Right ventricle myocardium inferior (tissue), 1 donor: ENCODE measurements around the gene CACNA1A. TPM values are rescaled to one million over a fixed set of nuclear protein-coding genes. Genes with fewer than 3 reads are reported as not detected.

Source experiments
- ATAC-seq: fragments of 200-7000 bp; cut with Tn5 transposase; one replicate; pipeline ENCODE4 v1.9.1; 2020; ENCODE audit warnings: mild to moderate bottlenecking, moderate library complexity
- DNase-seq: peaks from one replicate; pipeline ENCODE4 v3.0.0; 2021; ENCODE audit errors: missing footprints
- intact Hi-C: fragments of 100-400 bp; cut with DNase I; formaldehyde crosslinking; loops from one replicate; pipeline ENCODE4 v1.11.0; 2022
- total RNA-seq: library from RNA; stranded (reverse); fragmentation: NEBNext Ultra II Directional; extraction: Animal tissue kit (Norgen Biotek cat#: 25700); gene quantifications from one replicate; pipeline ENCODE4 v1.2.1, GENCODE V29; 2021
- donor health status: DM: no; HTN: yes; CAD: no; lungs with severe emphysema.

Gene CACNA1A
- total RNA-seq, 1 donor from 2014 or later = 0.41 TPM

DNA sequence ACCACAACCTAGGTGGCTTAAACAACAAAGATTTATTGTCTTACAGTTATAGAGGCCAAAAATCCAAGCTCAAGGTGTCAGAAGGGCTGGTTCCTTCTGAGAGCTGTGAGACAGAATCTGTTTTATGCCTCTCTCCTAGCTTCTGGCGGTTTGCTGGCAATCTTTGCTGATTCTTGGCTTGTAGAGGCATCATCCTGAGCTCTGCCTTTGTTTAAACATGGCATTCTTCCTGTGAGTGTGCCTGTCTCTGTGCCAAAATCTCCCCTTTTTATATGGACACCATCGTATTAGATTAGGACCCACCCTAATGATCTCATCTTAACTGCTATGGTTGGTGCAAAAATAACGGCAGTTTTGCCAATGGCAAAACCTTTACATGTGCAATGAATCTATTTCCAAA is 169.1 kb downstream of the CACNA1A start:
- intact Hi-C loops = no loop called here
- DNase-seq (no peak), ATAC-seq (no peak)

DNA sequence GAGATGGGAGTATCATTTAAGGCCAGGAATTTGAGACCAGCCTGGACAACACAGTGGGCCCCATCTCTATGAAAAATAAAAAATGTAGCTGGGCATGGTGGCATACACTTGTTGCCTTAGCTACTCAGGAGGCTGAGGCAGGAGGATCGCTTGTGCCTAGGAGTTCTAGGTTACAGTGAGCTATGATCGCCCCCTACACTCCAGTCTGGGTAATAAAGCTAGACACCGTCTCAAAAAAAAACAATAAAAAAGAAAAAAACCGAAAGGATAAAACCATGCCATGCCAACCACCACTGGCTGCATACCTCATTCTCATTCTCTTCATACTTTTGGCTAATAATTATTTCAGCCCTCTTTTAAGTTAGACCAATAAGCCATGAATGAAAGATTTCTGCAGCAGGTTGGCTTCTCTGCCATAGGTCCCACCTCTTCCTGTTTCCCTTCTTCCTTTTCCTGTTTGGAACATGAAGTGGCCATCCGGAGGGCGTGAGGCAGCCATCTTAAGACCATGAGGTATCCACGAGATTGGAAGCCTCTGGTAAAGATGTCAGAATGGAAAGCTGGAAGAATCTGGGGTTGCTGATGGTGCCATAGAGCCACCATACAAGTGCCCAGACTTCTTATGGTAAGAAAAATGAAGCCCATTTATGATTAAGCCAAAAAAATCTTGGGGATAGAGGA is 171.3 kb downstream of the CACNA1A start:
- ATAC-seq (no peak), DNase-seq (no peak)
- intact Hi-C loops = no loop called here

DNA sequence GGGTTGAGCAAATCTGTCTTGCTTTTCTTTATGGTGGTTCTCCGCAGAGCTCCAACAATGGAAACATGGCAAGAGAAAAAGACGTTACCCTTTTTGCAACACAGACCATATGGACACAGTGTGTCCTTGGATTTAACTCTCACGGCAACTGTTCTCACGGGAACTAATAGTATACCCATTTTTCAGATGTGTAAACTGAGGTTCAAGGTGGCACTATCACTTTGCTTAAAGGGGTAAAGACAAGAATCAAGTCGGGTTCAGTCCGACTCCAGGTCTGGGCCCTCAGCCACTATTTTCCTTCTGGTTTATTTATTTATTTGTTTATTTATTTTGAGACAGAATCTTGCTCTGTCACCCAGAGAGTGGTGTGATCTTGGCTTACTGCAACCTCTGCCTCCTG is 176.0 kb downstream of the CACNA1A start:
- DNase-seq (no peak), ATAC-seq (no peak)
- intact Hi-C loops = no loop called here

DNA sequence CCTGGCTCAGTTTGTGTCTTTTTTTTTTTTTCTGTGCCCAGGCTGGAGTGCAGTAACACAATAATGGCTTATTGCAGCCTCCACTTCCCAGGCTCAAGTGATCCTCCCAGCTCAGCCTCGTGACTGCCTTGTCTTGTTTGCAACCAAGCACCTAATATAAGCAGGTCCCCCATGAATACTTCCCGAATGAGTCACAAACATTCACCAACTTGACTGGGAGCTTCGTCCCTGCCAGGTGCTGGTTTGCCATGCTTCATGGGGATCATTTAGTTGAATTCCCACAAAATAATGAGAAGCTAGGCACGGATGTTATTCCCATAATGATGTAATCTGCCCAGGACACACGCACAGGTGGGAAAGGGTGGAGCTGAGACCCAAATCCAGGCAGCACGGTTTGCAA is 176.5 kb downstream of the CACNA1A start:
- no peak for ATAC-seq
- intact Hi-C loops = no loop called here

DNA sequence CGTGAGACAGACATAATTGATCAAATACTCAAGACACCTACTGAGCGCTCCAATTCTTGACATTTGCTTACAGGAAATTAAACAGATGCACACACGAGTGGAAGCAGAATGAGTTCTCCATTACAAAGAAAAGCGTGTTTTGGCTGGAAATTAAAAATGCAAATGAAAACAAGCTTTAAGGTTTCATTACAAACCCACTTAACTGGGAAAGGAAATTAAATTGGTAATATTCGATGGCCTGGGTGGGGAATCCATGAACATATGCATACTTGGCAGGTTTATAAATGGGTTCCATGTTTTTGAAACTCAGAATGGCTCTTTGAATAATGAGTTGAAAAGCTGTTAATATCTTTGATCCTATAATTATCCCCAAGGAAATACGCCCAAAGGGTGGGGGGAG is 178.0 kb downstream of the CACNA1A start:
- ATAC-seq (no peak), DNase-seq (no peak)
- intact Hi-C loops = no loop called here

More for the DNA sequence above, 176.5 kb downstream of the CACNA1A start:
- no peak for DNase-seq

DNA sequence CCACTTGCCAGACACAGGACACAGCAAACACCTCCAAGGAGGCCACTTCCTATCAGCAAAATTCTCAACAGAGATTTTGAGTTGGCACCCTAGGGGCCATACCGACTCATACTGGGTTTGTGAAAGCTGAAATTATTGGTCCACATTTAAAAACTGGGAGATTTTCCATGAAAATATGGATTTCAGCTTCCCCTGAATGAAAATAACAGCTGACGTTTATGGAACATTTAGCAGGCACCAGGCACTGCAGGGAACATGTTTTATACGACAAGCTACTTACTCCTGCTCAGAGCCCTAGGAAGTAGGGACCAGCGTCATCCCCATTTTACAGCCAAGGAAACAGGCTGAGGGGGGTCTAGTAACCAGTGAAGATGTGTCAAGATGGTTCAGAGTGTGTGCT is 186.8 kb downstream of the CACNA1A start:
- intact Hi-C loops = no loop called here
- no peak for ATAC-seq
- no peak for DNase-seq

DNA sequence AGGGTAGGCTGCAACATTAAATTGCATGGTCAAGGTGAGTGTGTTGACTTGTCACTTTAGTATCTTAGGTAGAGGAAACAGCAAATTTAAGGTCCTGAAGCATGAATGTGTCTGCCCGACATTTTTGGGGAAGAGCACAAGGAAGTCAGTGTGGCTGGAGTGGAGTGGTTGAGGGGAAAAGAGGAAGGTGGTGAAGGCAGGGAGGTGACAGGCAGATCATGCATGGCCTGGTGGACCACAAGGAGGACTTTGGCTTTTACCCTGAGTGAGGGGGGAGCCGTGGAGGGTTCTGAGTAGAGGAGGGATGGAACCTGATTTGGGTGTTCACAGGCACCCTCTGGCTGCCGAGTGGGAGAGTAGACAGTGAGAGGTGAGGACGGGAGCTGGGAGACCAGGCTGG is 188.1 kb downstream of the CACNA1A start:
- ATAC-seq = no peak
- intact Hi-C loops = no loop called here
- no peak for DNase-seq

DNA sequence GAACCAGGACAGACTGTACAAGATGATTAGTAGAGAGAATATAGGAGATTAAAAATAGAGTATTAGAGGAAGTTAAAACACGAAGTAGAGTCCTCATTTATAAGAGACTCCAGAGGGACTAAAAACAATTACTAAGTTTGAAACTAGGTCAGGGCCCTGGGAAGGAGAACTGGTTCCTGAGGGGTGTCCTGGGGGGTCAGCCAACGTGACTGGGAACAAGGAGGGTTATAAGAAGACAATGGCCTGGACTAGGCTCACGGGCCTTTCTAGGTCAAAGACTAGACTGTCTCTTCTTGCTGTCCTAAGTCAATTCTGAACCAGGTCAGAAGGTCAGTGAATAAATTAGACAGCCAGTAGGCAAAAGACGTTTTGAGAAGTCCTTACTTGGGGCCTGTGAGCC is 190.8 kb downstream of the CACNA1A start:
- intact Hi-C loops = no loop called here
- no peak for DNase-seq
- ATAC-seq = peak; percentile 16

DNA sequence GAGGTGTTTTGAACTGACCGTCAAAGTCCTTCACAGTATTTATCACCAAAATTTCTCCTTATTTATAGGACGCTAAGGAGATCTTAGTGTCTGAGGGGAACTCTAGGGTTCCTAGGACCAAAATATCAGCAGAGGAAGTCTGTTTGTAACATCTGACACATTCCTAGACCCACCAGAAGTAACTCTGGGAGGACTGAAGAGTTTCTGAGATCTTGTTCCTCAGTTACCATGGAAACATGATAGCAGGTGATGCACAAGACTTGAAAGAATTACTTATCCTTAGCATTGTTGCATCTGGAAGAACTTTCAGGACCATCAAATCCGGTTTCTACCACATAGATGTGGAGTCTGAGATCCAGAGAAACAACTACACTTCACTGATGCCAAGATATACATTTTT is 191.5 kb downstream of the CACNA1A start:
- no peak for ATAC-seq
- intact Hi-C loops = no loop called here

DNA sequence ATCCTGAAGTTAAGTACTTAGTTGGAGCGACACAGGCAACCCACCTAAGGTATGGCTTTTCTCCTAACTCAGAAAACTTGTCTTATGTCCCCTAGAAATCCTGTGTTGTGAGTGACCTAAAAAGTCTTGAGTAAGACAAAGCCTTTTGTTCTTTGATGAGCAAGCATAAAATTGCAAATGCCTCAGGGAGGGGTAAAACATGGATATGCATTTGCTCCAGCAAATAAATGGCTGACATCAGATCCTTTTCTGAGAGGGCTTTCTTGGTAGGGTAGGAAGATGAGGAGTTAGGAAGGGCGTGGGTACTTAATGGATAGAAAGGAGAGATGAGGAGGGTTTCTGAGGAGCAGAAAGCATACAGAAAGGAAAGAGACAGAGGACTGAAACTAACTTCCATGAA is 192.4 kb downstream of the CACNA1A start:
- DNase-seq = no peak
- no peak for ATAC-seq
- intact Hi-C loops = no loop called here

More for the DNA sequence above, 191.5 kb downstream of the CACNA1A start:
- no peak for DNase-seq

DNA sequence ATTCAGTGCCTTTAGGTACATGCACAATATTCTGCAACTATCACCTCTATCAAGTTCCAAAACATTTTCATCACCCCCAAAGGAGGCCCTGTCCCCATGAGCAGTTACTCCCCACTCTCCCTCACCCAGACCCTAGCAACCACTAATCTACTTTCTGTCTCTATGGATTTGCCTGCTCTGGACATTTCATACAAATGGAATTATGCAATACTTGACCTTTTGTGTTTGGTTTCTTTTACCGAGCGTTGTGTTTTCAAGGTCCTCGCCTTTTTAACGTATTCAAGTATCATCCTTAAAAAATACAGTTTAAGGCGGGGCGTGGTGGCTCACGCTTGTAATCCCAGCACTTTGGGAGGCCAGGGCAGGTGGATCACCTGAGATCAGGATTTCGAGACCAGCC is 196.4 kb downstream of the CACNA1A start:
- intact Hi-C loops = no loop called here
- DNase-seq = no peak

DNA sequence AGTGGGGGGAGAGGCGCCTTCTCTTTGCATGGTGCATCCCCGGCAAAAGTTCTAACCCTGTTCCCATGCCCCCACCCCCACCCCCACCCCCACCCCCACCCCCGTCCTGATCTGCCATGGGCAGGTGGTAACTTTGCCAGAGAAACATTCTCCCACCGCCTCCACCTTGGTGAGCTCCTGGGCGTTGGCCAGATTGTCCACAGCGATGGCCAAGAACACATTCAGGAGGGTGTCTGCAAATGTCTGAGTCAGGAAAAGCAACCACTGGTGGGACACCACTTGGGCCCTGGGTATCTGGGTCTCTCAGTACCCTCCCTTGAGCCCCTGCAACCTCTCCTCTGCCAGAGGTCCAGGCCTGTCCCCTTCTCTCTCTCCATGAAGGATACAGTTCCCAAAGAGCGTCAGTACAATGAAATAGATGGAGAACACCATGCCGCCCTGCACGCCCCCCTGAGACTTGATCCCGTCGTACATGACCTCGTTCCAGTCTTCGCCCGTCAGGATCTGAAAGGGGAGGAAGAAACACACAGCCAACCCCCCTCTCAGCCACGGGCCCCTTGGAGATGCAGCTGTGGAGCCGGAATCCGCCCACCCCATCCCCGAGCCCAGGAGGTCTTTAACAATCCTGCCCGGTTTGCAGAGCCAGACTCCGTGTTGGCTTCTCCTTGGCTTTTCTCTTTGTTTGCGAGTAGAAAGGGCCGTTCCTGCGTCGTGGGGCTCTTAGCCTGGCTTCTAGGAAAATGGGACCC is 202.7 kb downstream of the CACNA1A start:
- DNase-seq (no peak), ATAC-seq (no peak)
- intact Hi-C loops = no loop called here

More for the DNA sequence above, 196.4 kb downstream of the CACNA1A start:
- ATAC-seq = no peak

DNA sequence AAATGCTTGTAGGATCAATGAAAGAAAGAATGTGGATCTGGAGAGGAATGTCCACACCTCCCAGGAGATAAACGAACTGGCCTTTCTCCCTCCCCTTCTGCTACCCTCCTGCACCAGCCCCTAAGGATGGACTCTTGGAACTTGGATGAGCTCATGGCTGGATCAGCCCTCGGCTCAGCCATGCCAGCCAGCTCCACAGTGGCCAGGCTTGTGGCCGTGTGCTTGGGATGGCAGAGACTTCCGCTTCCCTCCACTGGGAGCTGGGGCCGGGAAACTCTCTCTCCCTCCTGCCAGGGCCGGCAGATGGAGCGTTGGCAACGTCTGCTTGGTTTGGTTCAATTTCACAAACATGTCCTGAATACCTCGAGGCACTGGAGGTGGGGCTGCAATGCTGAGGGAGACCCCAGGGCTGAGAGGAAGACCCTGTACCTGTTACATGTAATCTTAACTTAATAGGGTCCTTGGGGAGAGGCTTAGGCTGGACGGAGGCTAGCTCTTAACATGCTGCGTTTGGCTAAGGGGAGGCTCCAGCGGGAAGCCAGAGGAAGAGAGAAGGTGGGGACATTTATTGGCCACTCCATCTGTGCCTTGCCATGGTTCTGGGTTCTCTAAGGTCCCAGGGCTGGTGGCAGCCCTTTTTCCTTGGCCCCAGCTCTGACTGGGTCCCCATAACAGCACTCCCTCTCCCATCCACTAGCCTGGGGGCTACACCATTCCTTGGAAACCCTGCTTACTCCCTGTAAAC is 203.6 kb downstream of the CACNA1A start:
- ATAC-seq (no peak), DNase-seq (no peak)
- intact Hi-C loops = no loop called here

DNA sequence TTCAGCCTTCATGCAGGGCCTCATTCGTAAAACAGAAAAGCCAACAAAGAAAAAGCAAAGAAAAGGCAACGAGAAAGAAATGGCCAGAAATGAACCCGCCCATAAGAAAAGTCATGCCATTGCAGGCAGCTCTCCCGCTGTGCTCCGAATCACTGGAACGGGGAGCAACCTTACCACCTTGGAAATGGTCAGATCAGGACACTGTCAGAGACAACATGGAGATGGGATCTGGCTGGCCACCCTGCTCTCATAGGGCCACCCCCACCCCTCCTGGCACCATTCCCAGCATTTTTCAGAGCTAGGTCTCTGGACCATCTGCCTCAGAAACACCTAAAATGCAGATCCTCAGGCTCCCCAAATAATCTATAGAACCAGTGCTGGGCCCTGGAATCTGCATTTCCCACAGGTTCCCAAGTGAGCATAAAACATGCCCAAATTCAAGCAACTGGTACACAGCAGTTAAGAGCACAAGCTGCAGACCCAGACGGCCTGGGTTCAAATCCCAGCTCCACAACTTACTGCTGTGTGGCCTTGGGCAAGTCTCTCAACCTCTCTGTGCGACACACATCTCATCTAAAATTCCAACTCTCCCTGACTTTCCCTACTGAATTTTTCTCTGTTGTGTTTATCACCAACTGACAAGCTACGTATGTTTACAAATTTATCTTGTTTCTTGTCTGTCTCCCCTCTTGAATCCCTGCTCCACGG is 204.5 kb downstream of the CACNA1A start:
- DNase-seq (no peak), ATAC-seq (no peak)
- intact Hi-C loops = no loop called here

DNA sequence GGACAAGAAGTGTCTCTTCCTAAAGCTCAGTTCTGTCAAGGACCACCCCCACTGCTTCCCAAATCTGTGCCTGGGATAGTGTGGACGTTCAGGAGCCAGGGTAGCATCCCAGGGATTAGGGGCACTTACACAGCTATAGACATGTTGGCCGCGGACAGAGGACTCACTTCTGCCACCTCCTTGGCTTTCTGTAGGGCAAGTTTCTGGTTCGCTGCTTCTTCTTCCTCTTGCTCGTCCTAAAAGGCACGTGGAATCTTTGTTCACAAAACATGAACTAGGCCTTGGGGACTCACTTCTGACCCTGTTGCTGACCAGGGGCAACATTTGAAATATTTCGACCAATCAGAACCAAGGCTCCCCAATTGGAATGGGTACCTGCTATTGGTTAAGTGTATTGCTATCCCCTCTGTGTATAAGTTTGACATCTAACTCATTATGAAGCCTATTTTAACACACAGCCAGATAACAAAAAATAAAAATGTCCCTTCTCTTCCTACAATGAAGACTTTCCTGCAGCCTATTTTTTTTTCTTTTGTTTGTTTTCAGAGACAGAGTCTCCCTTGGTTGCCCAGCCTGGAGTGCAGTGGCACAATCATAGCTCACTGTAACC is 205.8 kb downstream of the CACNA1A start:
- DNase-seq = no peak
- intact Hi-C loops = no loop called here
- no peak for ATAC-seq

DNA sequence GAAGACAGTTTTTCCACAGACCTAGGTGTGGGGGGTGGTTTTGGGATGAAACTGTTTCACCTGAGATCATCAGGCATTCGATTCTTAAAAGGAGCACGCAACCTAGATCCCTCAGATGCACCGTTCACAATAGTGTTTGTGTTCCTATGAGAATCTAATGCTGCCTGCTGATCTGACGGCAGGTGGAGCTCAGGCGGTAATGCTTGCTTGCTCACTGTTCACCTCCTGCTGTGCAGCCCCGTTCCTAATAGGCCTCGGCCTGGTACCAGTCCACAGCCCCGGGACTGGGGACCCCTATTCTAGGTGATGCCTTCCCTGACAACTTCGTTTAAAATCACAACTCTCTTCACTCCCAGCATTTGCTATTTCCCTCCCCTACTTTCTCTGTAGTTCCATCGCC is 206.4 kb downstream of the CACNA1A start:
- DNase-seq (no peak), ATAC-seq (no peak)
- intact Hi-C loops = no loop called here

DNA sequence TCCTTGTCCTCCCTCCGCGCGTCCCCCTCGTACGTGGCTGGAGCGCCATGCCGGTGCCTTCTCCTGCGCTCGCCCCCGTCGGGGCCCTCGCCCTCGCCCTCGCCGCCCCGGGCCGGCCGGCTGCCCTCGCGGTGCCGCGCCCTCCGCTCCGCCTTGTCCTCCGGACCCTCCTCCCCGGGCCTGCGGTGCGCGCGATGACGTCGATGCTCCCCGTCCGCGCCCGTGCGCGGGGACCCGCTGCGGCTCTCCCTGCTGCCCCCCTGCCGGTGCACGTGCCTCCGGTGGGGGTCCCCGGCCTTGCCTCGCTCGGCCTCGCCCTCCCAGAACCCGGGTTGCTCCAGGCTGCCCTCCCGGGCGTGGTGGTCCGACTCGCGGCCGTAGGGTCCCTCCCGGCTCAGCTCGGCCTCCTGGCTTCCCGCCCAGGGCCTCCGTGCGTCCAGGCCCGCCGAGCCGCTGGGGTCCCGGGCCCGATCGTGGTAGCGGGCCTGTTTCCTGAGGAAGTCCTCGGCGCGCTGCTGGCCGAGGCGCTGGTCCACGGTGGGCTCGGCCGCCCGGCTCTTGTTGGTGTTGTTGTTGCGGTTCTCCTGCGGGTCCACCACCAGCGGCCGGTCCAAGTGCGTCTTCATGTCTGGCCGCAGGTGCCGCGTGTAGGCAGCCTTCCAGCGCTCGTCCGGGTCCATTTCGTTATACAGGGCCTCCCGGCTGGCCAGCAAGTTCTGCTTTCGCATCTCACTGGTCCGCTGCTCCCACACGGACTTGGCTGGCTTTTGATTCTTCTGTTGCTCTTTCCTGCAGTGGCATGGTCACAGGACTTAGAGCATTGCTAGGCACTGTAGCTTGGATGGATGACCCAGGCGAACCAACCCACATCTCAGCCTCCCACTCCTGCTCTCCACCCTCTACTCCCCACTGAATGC is 207.5 kb downstream of the CACNA1A start:
- ATAC-seq (no peak), DNase-seq (no peak)
- intact Hi-C loops = no loop called here

DNA sequence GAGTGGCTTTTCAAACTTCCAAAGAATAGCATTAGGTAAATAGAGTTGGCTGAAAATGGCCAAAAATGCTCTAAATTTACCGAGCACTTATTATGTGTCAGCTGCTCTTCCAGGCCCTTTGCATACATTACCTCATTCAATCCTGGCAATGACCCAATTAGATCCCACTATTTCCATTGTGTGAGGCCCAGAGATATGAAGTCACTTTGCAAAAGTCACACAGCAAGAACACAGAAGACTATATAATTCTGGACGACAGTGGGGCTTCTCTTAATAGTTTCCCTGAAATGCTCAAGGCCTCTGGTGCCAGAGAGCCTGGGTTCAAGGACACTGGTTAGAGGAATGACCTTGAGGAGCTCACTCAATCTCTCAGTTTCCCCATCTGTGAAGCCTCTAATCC is 209.3 kb downstream of the CACNA1A start:
- ATAC-seq (no peak), DNase-seq (no peak)
- intact Hi-C loops = no loop called here
